Measurements from ENCODE around the gene CYP20A1.

DNA sequence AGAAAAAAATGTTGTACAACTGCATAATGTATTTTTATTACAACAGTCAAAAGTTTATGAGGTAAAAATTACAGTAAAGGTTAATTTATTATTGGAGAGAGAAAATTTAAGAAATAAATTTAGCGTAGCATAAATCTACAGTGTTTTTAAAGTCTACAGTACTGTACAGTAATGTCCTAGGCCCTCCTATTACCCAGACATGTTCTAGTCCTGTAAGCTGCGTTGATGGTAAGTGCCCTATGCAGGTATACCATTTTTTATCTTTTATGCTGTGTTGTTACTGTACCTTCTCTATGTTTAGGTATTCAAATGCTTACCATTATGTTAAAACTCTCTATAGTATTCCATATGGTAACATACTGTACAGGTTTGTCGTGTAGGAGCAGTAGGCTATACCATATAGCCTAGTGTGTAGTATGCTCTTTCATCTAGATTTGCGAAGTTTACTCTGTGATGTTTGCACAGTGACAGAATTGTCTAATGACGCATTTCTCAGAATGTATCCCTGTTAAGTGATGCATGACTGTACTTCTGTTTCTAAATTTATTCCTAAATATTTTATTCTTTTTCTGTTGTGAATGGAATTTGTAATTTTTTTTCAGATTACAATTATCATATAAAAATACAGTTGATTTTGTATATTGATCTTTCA lies 113.9 kb downstream of the CYP20A1 start:
- TF ChIP-seq, protein P1, sequence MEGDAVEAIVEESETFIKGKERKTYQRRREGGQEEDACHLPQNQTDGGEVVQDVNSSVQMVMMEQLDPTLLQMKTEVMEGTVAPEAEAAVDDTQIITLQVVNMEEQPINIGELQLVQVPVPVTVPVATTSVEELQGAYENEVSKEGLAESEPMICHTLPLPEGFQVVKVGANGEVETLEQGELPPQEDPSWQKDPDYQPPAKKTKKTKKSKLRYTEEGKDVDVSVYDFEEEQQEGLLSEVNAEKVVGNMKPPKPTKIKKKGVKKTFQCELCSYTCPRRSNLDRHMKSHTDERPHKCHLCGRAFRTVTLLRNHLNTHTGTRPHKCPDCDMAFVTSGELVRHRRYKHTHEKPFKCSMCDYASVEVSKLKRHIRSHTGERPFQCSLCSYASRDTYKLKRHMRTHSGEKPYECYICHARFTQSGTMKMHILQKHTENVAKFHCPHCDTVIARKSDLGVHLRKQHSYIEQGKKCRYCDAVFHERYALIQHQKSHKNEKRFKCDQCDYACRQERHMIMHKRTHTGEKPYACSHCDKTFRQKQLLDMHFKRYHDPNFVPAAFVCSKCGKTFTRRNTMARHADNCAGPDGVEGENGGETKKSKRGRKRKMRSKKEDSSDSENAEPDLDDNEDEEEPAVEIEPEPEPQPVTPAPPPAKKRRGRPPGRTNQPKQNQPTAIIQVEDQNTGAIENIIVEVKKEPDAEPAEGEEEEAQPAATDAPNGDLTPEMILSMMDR (conservative IDR thresholded peaks at IDR 0.05), result no peak
- TF ChIP-seq ZFX (IDR thresholded peaks at IDR 0.05), result no peak
